OCI-LY7 (cell line): ENCODE results near the gene KRT9.
"Not testable (repeated sequence)": the region's sequence is repeated elsewhere in the genome, so short reads cannot be mapped to it uniquely, and the experiment has no call there.

Source experiments
- EZH2phosphoT487 ChIP-seq: fragments of 200-600 bp; sonication (generic); IDR thresholded peaks from 2 replicates; pipeline ENCODE4 v1.6.1; 2018; ENCODE audit warnings: low read depth, borderline replicate concordance, mild to moderate bottlenecking, mixed run types, antibody characterized with exemption, low read length, moderate library complexity, mixed read lengths
- TF ChIP-seq, protein P1 (sequence below): fragments of 200-600 bp; sonication (generic); conservative IDR thresholded peaks from 2 replicates; pipeline ENCODE4 v1.5.1; 2014; ENCODE audit warnings: mild to moderate bottlenecking, antibody characterized with exemption, low read length, moderate library complexity, mixed read lengths

- TF ChIP-seq, protein P1, sequence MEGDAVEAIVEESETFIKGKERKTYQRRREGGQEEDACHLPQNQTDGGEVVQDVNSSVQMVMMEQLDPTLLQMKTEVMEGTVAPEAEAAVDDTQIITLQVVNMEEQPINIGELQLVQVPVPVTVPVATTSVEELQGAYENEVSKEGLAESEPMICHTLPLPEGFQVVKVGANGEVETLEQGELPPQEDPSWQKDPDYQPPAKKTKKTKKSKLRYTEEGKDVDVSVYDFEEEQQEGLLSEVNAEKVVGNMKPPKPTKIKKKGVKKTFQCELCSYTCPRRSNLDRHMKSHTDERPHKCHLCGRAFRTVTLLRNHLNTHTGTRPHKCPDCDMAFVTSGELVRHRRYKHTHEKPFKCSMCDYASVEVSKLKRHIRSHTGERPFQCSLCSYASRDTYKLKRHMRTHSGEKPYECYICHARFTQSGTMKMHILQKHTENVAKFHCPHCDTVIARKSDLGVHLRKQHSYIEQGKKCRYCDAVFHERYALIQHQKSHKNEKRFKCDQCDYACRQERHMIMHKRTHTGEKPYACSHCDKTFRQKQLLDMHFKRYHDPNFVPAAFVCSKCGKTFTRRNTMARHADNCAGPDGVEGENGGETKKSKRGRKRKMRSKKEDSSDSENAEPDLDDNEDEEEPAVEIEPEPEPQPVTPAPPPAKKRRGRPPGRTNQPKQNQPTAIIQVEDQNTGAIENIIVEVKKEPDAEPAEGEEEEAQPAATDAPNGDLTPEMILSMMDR, result not testable (repeated sequence)
- TF ChIP-seq EZH2phosphoT487, result not testable (repeated sequence)
These were observed 4.9 kb upstream of the KRT9 start for GRCh38 chr17:41576740-41577139.
